GM12801 (cell line): Measurements from ENCODE around the gene HCFC1.

Experiments used
- TF ChIP-seq, protein P1 (sequence below): IDR thresholded peaks from one replicate; pipeline ENCODE4 v1.5.1; 2011; ENCODE audit warnings: control low read depth; ENCODE audit not compliant: insufficient read length; ENCODE audit errors: extremely low read depth

Gene HCFC1

DNA sequence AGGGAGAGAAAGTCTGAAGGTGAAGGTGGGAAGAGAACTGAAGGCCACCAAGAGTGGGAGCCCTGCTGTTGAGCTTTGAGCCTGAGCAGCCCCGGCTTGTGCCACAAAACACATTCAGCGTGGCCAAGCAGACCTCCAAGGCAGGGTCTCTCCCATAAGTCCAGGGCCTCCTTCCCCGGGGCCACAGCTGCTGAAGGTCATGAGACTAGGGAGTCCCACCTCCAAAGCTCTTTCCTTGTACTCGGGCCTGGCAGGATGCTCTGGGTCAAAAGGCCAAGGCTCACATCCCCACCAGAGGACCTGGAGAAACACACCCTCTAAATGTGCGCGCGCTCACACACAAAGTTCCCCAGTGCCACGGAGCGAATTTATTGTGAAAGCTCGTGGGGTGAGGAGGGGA is 42.0 kb downstream of the HCFC1 start:
- TF ChIP-seq, protein P1, sequence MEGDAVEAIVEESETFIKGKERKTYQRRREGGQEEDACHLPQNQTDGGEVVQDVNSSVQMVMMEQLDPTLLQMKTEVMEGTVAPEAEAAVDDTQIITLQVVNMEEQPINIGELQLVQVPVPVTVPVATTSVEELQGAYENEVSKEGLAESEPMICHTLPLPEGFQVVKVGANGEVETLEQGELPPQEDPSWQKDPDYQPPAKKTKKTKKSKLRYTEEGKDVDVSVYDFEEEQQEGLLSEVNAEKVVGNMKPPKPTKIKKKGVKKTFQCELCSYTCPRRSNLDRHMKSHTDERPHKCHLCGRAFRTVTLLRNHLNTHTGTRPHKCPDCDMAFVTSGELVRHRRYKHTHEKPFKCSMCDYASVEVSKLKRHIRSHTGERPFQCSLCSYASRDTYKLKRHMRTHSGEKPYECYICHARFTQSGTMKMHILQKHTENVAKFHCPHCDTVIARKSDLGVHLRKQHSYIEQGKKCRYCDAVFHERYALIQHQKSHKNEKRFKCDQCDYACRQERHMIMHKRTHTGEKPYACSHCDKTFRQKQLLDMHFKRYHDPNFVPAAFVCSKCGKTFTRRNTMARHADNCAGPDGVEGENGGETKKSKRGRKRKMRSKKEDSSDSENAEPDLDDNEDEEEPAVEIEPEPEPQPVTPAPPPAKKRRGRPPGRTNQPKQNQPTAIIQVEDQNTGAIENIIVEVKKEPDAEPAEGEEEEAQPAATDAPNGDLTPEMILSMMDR: no peak

DNA sequence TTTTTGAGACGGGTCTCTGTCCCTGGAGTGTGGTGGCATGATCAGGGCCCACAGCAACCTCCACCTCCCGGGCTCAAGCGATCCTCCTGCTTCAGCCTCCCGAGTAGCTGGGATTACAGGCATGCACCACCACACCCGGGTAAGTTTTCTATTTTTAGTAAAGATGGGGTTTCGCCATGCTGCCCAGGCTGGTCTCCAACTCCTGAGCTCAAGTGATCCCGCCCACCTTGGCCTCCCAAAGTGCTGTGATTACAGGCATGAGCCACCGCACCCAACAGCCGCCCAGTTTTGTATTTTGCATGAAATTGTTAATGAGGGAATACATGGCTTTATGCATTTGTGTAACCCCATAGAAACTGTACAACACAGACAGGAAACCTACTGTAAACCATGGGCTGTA is 42.8 kb downstream of the HCFC1 start:
- TF ChIP-seq, protein P1: no peak

DNA sequence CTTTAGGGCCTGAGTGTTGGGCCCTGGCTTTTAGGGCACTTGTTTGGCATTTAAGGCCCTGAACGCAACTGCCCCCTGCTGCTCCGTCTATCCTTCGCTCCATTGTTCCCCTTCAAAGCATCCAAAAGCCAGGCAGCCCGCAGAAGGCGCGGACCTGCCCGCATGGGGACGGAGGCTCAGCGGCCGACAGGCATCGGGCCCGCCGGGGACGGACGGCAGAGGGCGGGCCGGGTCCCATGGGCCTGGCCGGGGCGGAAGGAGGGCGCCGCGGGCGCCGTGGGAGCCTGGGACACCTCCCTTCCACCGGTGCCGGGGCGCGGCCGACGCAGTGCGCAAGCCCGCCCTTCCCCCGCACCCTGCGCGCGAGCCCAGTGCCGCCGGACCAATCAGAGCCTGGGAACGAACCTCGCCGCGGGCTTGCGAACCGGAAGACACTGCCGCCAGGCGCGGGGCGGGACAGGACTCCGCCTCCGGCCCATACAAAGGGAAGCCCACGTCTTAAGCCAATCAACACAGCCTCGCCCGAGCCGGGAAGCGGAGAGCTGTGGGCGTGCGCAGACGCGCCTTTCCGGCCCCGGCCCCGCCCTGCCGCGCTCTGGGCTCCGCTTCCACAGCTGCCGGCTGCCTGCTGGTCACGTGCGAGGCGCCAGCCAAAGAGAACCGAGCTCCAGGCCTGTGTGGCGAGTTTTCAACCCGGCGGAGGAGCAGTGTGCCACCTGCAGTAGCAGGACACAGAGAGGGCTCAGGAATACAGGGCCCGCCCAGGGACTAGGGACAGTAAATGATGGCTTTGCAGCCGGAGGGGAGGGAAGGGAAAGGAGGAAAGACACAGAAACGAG is 43.5 kb downstream of the HCFC1 start:
- TF ChIP-seq, protein P1: no peak

DNA sequence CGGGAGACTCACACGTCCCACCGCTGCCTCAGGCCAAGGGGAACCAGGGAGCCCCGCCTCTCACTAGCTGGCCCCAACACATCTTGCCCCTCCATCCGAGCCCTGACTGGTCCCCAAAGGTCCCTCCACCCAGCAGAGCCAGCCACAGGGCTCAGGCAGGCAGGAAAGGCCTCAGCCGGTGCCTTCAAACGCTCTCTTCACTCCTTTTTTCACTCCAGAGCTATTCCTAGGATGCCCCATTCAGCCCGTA is 44.0 kb downstream of the HCFC1 start:
- TF ChIP-seq, protein P1: no peak

DNA sequence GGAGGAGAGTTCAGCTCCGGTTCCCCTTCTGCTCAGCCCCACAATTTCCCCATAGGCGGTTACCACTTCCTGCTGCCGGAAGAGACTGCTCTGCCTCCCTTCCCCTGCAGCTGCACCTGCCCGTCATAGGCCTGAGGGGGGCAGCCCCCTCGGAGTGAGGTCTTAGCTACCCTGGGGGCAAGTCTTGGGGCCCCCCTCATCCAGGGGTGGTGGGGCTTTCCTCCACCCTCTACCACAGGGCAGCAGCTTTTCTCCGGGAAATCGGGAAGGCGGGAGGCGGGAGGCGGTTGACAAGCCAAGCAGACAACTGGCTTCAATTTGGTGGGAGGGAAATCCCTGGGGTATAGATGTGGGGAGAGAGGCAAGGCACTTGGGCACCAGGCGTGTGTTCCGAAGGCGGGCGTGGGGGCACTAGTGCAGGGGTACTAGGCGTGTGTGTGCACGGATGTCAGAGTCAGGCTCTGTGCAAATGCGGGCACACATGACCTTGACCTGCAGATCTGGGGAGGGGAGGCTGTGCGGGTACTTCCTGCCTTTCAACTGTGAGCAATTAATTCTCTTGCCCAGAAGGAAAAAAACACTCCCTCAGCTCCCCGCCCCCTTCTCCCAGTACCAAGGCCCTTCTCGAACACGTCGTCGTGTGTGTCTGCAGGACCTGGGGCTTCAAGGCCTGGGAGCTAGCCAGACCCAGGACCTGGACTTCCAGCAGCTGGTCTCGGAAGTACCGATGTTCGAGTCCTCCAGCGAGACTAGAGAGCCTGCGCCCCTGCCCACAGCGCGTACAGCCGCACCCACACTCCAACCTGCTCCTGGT is 44.6 kb downstream of the HCFC1 start:
- TF ChIP-seq, protein P1: no peak

DNA sequence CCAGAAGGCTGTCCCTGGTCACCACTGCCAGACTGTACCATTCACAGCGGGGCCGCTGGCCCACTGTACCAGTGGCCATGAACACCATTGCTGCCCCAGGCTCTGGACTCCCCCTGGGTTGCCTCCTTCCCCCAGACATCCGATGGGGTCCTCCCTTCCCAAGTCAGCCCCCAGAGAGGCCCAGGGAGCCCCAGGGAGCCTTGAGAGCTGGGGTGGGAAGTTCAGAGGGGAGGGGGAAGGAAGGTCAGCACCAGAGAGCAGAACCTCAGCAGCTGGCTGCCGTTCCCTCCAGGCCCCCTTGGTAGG is 45.1 kb downstream of the HCFC1 start:
- TF ChIP-seq, protein P1: no peak

DNA sequence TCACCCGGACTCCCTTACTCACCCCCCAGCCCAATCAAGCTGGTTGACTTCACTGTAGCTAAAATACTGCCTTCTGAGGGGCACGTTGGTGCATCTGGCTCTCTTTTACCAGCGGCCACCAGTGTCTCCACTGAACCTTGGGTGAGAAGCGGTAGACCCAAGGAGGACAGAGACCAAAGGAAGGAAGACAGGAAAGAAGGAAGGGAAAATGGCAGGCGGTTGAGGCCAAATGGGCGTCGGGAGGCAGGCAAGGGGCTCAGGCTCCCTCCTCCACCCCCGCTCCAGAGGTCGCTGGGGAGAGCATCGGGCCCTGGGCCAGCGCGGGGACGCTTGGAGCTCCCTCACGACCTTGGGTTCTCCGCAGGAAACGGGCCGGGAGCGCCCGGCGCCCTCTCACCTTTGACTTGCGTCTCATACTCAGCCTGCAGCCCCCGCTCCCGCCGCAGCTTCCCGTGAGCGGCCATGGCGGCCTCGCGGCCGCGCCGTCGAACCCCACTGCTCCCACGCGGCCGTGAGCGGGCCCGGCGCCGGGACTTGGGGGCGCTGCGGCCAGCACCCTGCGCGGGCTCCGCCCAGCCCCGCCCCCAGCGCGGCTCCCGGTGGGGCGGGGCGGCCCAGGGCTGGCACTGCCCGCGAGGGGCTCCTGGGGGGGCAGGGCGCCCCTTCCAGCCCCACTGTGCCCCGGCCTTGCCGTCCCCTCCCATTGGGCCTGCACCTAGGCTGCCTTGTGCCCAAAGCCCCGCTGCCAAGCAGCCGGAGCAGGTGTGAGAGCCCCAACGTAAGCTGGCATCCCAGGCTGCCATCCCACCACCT is 45.7 kb downstream of the HCFC1 start, which contains the start of gene ARHGAP4:
Gene ARHGAP4 (minus strand): TSS at position 526 of the 813 bp plus-strand sequence. CDS start 62 bp downstream, at position 464.
- TF ChIP-seq, protein P1: no peak
